Superior temporal gyrus (tissue), 1 donor: ENCODE results near the gene PKN1.
A peak's percentile ranks its signal among the peaks of the same experiment; 100 is the strongest.
"Not testable (repeated sequence)": the region's sequence is repeated elsewhere in the genome, so short reads cannot be mapped to it uniquely, and the experiment has no call there.

ENCODE experiments used
- DNase-seq: peaks from one replicate; pipeline ENCODE4 v3.0.0-alpha.2; 2016; ENCODE audit errors: extremely low spot score

PKN1 gene

GRCh38 chr19:14482172-14482941 lies 49.3 kb downstream of the PKN1 start:
- no peak for DNase-seq

- no peak for DNase-seq
These were observed 54.4 kb downstream of the PKN1 start for GRCh38 chr19:14487370-14488125.

GRCh38 chr19:14492756-14493337 lies 59.7 kb downstream of the PKN1 start:
- no peak for DNase-seq

GRCh38 chr19:14494411-14494810 lies 61.3 kb downstream of the PKN1 start:
- DNase-seq: no peak

- DNase-seq: no peak
These were observed 62.0 kb downstream of the PKN1 start for GRCh38 chr19:14494910-14495671.

- no peak for DNase-seq
These were observed 62.5 kb downstream of the PKN1 start for GRCh38 chr19:14495672-14496028.

- peak; percentile 97 for DNase-seq
These were observed 63.1 kb downstream of the PKN1 start, which contains the start of gene GIPC1 for GRCh38 chr19:14496029-14496833. TSS of gene GIPC1 (minus strand) at chr19:14496127. CDS start at chr19:14482976, 13,151 bp downstream.

- DNase-seq: peak; percentile 83
These were observed 63.7 kb downstream of the PKN1 start for GRCh38 chr19:14496834-14497227.

GRCh38 chr19:14497228-14497921 lies 64.3 kb downstream of the PKN1 start:
- peak; percentile 85 for DNase-seq

- no peak for DNase-seq
These were observed 69.4 kb downstream of the PKN1 start for GRCh38 chr19:14502334-14503092.

GRCh38 chr19:14503285-14503684 lies 70.2 kb downstream of the PKN1 start:
- DNase-seq: no peak

- DNase-seq: not testable (repeated sequence)
These were observed 71.5 kb downstream of the PKN1 start for GRCh38 chr19:14504575-14504974.

- no peak for DNase-seq
These were observed 72.6 kb downstream of the PKN1 start for GRCh38 chr19:14505488-14506239.

GRCh38 chr19:14507704-14508542 lies 74.8 kb downstream of the PKN1 start:
- no peak for DNase-seq

GRCh38 chr19:14510311-14511228 lies 77.5 kb downstream of the PKN1 start:
- peak; percentile 75 for DNase-seq

GRCh38 chr19:14511229-14511593 lies 78.1 kb downstream of the PKN1 start:
- DNase-seq: no peak

GRCh38 chr19:14512406-14512961 lies 79.4 kb downstream of the PKN1 start:
- no peak for DNase-seq
